K562 (cell line): ENCODE measurements around the gene DHX32. TPM values are rescaled to one million over a fixed set of nuclear protein-coding genes. Genes with fewer than 3 reads are reported as not detected.

Experiments
- ATAC-seq: fragments of 200-7000 bp; cut with Tn5 transposase; 3 replicates; pipeline ENCODE4 v1.9.1; 2020; ENCODE audit warnings: moderate library complexity
- BruUV-seq: library from RNA; stranded (reverse); fragments of 400-500 nt; replicated peaks from 2 replicates; lab custom pipeline; 2021; lab: Mats Ljungman, UMichigan
- CTCF ChIA-PET: fragments of 300-600 bp; formaldehyde crosslinking; extraction: SDS; loops from one replicate; lab custom pipeline; 2021; ENCODE audit warnings: low intra/inter-chr PET ratio; lab: Yijun Ruan, JAX
- POLR2A ChIA-PET: fragments of 300-600, 350-650 bp; sonication (Branson Sonifier 250); formaldehyde crosslinking; extraction: SDS; loops from one replicate; lab custom pipeline; 2021; ENCODE audit warnings: antibody characterized with exemption, inconsistent platforms; lab: Yijun Ruan, JAX
- DNase-seq, 4 experiments: peaks; one replicate each; pipeline versions ENCODE4 v3.0.0 to v3.0.0-alpha.2; 2011 to 2018; ENCODE audit warnings: low spot score in 3 of 4, mixed read lengths in 3 of 4; ENCODE audit errors: extremely low read depth in 1 of 4
- FAIRE-seq: peaks from 2 replicates; lab custom pipeline; 2011; peaks lifted over from hg19 to GRCh38; lab: Jason Lieb, UNC
- H2AFZ ChIP-seq: 2 replicates; pipeline ENCODE4 v1.6.0; 2011; ENCODE audit warnings: low read depth, low read length, control low read depth, inconsistent platforms
- H3K27ac ChIP-seq: fragments of 200-600 bp; 3 replicates; pipeline ENCODE4 v1.8.0; 2011; ENCODE audit warnings: low read depth, mild to moderate bottlenecking, control low read depth, inconsistent platforms, low read length, moderate library complexity, mixed read lengths; ENCODE audit errors: extremely low read depth
- H3K27me3 ChIP-seq, 2 experiments: fragments of 300-600 bp in 1 of 2; 2 replicates in 1 of 2; 3 replicates in 1 of 2; pipeline versions ENCODE4 v1.6.0 to v1.8.0; 2011; ENCODE audit warnings: inconsistent platforms in 2 of 2, low read length in 2 of 2, mild to moderate bottlenecking in 1 of 2, mixed read lengths in 1 of 2, moderate library complexity in 1 of 2; ENCODE audit not compliant: control insufficient read depth in 2 of 2, insufficient read depth in 2 of 2
- H3K36me3 ChIP-seq: fragments of 300-600 bp; 3 replicates; pipeline ENCODE4 v1.8.0; 2011; ENCODE audit warnings: mild to moderate bottlenecking, low read length, inconsistent platforms; ENCODE audit not compliant: control insufficient read depth, insufficient read depth
- H3K4me1 ChIP-seq, 2 experiments: fragments of 200-600 bp in 1 of 2; replicated peaks in 1 of 2; 2 replicates in 1 of 2; 3 replicates in 1 of 2; pipeline versions ENCODE4 v1.5.1 to v1.8.0; 2011; ENCODE audit warnings: inconsistent platforms in 2 of 2, low read length in 2 of 2, mild to moderate bottlenecking in 1 of 2, mixed read lengths in 1 of 2, moderate library complexity in 1 of 2; ENCODE audit not compliant: control insufficient read depth in 2 of 2, insufficient read depth in 2 of 2
- H3K4me2 ChIP-seq: 2 replicates; pipeline ENCODE4 v1.6.1; 2011; ENCODE audit warnings: low read length, control low read depth, inconsistent platforms, mixed read lengths; ENCODE audit not compliant: insufficient read depth
- H3K4me3 ChIP-seq: fragments of 200-600 bp; sonication (generic), shearing (Covaris generic); 2 replicates; pipeline ENCODE4 v1.5.1; 2016; ENCODE audit warnings: control low read depth, inconsistent platforms
- H3K79me2 ChIP-seq: fragments of 200-600 bp; 3 replicates; pipeline ENCODE4 v1.8.0; 2011; ENCODE audit warnings: low read length, inconsistent platforms; ENCODE audit not compliant: control insufficient read depth, insufficient read depth
- H3K9ac ChIP-seq, 2 experiments: 2 replicates each; pipeline versions ENCODE4 v1.6.0 to v1.6.1; 2011; ENCODE audit warnings: low read depth in 2 of 2, low read length in 2 of 2, control low read depth in 1 of 2, inconsistent platforms in 1 of 2, mild to moderate bottlenecking in 1 of 2, mixed read lengths in 1 of 2; ENCODE audit not compliant: insufficient read depth in 1 of 2
- H3K9me1 ChIP-seq: one replicate; pipeline ENCODE4 v1.6.0; 2011; ENCODE audit warnings: inconsistent platforms, mild to moderate bottlenecking, low read length, moderate library complexity; ENCODE audit not compliant: control insufficient read depth, insufficient read depth
- H3K9me3 ChIP-seq: replicated peaks from 2 replicates; pipeline ENCODE4 v1.5.1; 2011; ENCODE audit warnings: low read depth, low read length, inconsistent platforms; ENCODE audit not compliant: control insufficient read depth, insufficient read depth
- H4K20me1 ChIP-seq: replicated peaks from 2 replicates; pipeline ENCODE4 v1.6.1; 2011; ENCODE audit warnings: low read length, inconsistent platforms, mixed read lengths; ENCODE audit not compliant: control insufficient read depth, insufficient read depth
- BCL6 ChIP-seq: fragments of 250-450 bp; sonication (Bioruptor Pico); IDR thresholded peaks from 2 replicates; pipeline ENCODE4 v1.4.0; 2020
- MBD2 ChIP-seq: sonication (generic); IDR thresholded peaks from 2 replicates; pipeline ENCODE4 v1.6.1; 2016; ENCODE audit warnings: low read depth, borderline replicate concordance
- NFE2L1 ChIP-seq: fragments of 450-650 bp; IDR thresholded peaks from 2 replicates; pipeline ENCODE4 v1.6.1; 2016; ENCODE audit warnings: missing genetic modification characterization, low read depth, mild to moderate bottlenecking, missing compliant biosample characterization, moderate library complexity, borderline replicate concordance
- RBBP5 ChIP-seq: fragments of 200-600 bp; sonication (generic); IDR thresholded peaks from 2 replicates; pipeline ENCODE4 v1.6.1; 2012; ENCODE audit warnings: borderline replicate concordance, mild to moderate bottlenecking, low read length, control low read depth, inconsistent platforms; ENCODE audit not compliant: insufficient read depth, poor library complexity, severe bottlenecking
- SETDB1 ChIP-seq: IDR thresholded peaks from one replicate; pipeline ENCODE4 v1.6.1; 2012; ENCODE audit warnings: low read length, control low read depth, inconsistent platforms
- SMARCA4 ChIP-seq: fragments of 450-650 bp; IDR thresholded peaks from 2 replicates; pipeline ENCODE4 v1.6.1; 2016
- ZNF589 ChIP-seq: fragments of 200-800 bp; sonication (Bioruptor generic); IDR thresholded peaks from 2 replicates; pipeline ENCODE4 v1.6.1; 2016; ENCODE audit warnings: low read depth, missing genetic modification characterization, missing compliant biosample characterization
- ZNF592 ChIP-seq: fragments of 450-650 bp; IDR thresholded peaks from 2 replicates; pipeline ENCODE4 v1.6.1; 2017; ENCODE audit warnings: antibody characterized with exemption, mild to moderate bottlenecking
- WGBS: fragments of 100-300 bp; shearing (Covaris generic); methylation state at CpG from one replicate; pipeline ENCODE4 v1.1.6; 2016; ENCODE audit warnings: low coverage, mixed read lengths; ENCODE audit not compliant: insufficient coverage; ENCODE audit errors: missing lambda C conversion rate; 5-methylcytosine and 5-hydroxymethylcytosine counted together
- in situ Hi-C: fragments of 300-500 bp; cut with MboI; formaldehyde crosslinking; loops from 4 replicates; pipeline ENCODE4 v1.15.0; 2018; ENCODE audit warnings: inconsistent platforms, mixed read lengths
- intact Hi-C: fragments of 100-400 bp; cut with micrococcal nuclease; formaldehyde crosslinking; loops from 2 replicates; pipeline ENCODE4 v1.14.2; 2022
- polyA plus RNA-seq, 8 experiments: library from polyadenylated mRNA; depleted of rRNA in 4 of 8; stranded (reverse) in 5 of 8; unstranded in 3 of 8; fragments of >200 nt; fragmentation: Nextera tagmentation in 2 of 8; fragmentation: Illumina TruSeq in 1 of 8; extraction: Ambion mirVana in 2 of 8; extraction: Trizol in 1 of 8; gene quantifications; 2 replicates each; pipeline versions ENCODE4 v1.2.1 to v1.2.3, GENCODE V29; 2011 to 2014; ENCODE audit warnings: inconsistent platforms in 1 of 8, missing spikeins in 1 of 8
- total RNA-seq, 7 experiments: library from RNA; depleted of rRNA in 6 of 7; stranded (reverse); fragments of >200 nt in 6 of 7; fragmentation: Illumina TruSeq in 2 of 7; extraction: Trizol in 2 of 7; gene quantifications; 2 replicates each; pipeline versions ENCODE4 v1.2.1 to v1.2.3, GENCODE V29; 2011 to 2021; ENCODE audit warnings: low replicate concordance in 1 of 7

Gene DHX32
- total and polyA plus RNA-seq, 9 of the 15 experiments (the other 6 are each of a cell fraction or from before 2014, with no cell fraction given): 5.8 to 23.5 (median 17.5) TPM

- FAIRE-seq (no peak), DNase-seq (no peak), ATAC-seq (no peak)
- Histone ChIP-seq H3K27me3 (no peaks in the 10 kb centered on the region), H3K9me1 (no peaks in the 10 kb centered on the region), H3K27ac (no peak overlapping the region; the same call in 2 of the 3 replicates), H3K79me2 (no peaks in the 10 kb centered on the region), H3K9ac (no peak overlapping the region), H4K20me1 (0 out of 2 replicates have a peak, but pooled peaks cover 4% of the 10 kb centered on the region), H3K4me1 (no peaks in the 10 kb centered on the region; a peak in 1 of 5 replicates), H3K4me2 (no peak overlapping the region), H3K9me3 (no peaks in the 10 kb centered on the region), H3K4me3 (no peak overlapping the region), H3K36me3 (peaks cover 80% of the 10 kb centered on the region), H2AFZ (no peak overlapping the region)
- intact Hi-C loops (no loop called here), in situ Hi-C loops (no loop called here)
- CTCF ChIA-PET: no interaction called here
- WGBS: 91% methylated on average over 6 of the region's 9 CpGs
- no TSS peak for BruUV-seq
- POLR2A ChIA-PET: no interaction called here
- TF ChIP-seq SETDB1: no peak
- no peak for TF ChIP-seq SMARCA4
- TF ChIP-seq ZNF589: no peak
- no peak for TF ChIP-seq RBBP5
- TF ChIP-seq NFE2L1 (tag): no peak
- TF ChIP-seq BCL6 (CRISPR knock-in tag): no peak
- no peak for TF ChIP-seq MBD2
- TF ChIP-seq ZNF592: no peak
Observed at GRCh38 chr10:125838802-125839575, 42.1 kb downstream of the DHX32 start.
